DOHH2 (cell line): ENCODE data around the gene PLXNA2.

Experiments used
- H3F3A ChIP-seq: fragments of 200-600 bp; sonication (generic), shearing (Covaris generic); 2 replicates; pipeline ENCODE4 v1.6.0; 2016; ENCODE audit warnings: antibody characterized with exemption, mild to moderate bottlenecking; ENCODE audit not compliant: control insufficient read depth, insufficient read depth
- H3K27ac ChIP-seq: fragments of 200-600 bp; sonication (generic); 2 replicates; pipeline ENCODE4 v1.5.1; 2014; ENCODE audit warnings: low read depth, mild to moderate bottlenecking, low read length, moderate library complexity
- H3K27me3 ChIP-seq: fragments of 200-600 bp; sonication (generic); 2 replicates; pipeline ENCODE4 v1.6.1; 2014; ENCODE audit warnings: mild to moderate bottlenecking, low read length, mixed read lengths; ENCODE audit not compliant: control insufficient read depth
- H3K36me3 ChIP-seq: fragments of 200-600 bp; sonication (generic); 2 replicates; pipeline ENCODE4 v1.6.1; 2014; ENCODE audit warnings: mild to moderate bottlenecking, low read length, moderate library complexity, mixed read lengths; ENCODE audit not compliant: control insufficient read depth
- H3K4me1 ChIP-seq: fragments of 200-600 bp; sonication (generic); 2 replicates; pipeline ENCODE4 v1.6.1; 2014; ENCODE audit warnings: mild to moderate bottlenecking, low read length, mixed read lengths; ENCODE audit not compliant: control insufficient read depth
- H3K4me2 ChIP-seq: fragments of 200-600 bp; sonication (generic); 2 replicates; pipeline ENCODE4 v1.6.0; 2014; ENCODE audit warnings: mild to moderate bottlenecking, low read length, moderate library complexity
- H3K4me3 ChIP-seq: fragments of 200-600 bp; sonication (generic); 2 replicates; pipeline ENCODE4 v1.5.1; 2014; ENCODE audit warnings: mild to moderate bottlenecking, low read length, mixed read lengths
- H3K79me2 ChIP-seq: fragments of 200-600 bp; sonication (generic); 2 replicates; pipeline ENCODE4 v1.6.1; 2014; ENCODE audit warnings: mild to moderate bottlenecking, low read length, mixed read lengths; ENCODE audit not compliant: control insufficient read depth
- H3K9me2 ChIP-seq: fragments of 200-600 bp; sonication (generic); replicated peaks from 2 replicates; pipeline ENCODE4 v1.6.1; 2014; ENCODE audit warnings: mild to moderate bottlenecking, low read length, mixed read lengths; ENCODE audit not compliant: control insufficient read depth
- H3K9me3 ChIP-seq: fragments of 200-600 bp; sonication (generic); 2 replicates; pipeline ENCODE4 v1.6.1; 2014; ENCODE audit warnings: antibody characterized with exemption, low read length, mixed read lengths; ENCODE audit not compliant: control insufficient read depth, insufficient read depth
- H4K20me1 ChIP-seq: fragments of 200-600 bp; sonication (generic); 2 replicates; pipeline ENCODE4 v1.6.0; 2014; ENCODE audit warnings: low read depth, mild to moderate bottlenecking, antibody characterized with exemption, low read length, moderate library complexity; ENCODE audit not compliant: control insufficient read depth, insufficient read depth
- CTCF ChIP-seq: fragments of 200-600 bp; sonication (generic); IDR thresholded peaks from one replicate; pipeline ENCODE4 v1.5.1; 2014; ENCODE audit warnings: antibody characterized with exemption, mild to moderate bottlenecking, low read depth, low read length; ENCODE audit not compliant: poor library complexity, severe bottlenecking
- EZH2phosphoT487 ChIP-seq: fragments of 200-600 bp; sonication (generic); IDR thresholded peaks from 2 replicates; pipeline ENCODE4 v1.6.1; 2017; ENCODE audit warnings: borderline replicate concordance, mild to moderate bottlenecking, antibody characterized with exemption, low read length, moderate library complexity, mixed read lengths

Gene PLXNA2

GRCh38 chr1:208218237-208219097, 25.7 kb downstream of the PLXNA2 start:
- no peaks in the 10 kb centered on the region for H3F3A ChIP-seq
- no peaks in the 10 kb centered on the region for H3K9me3 ChIP-seq
- no peaks in the 10 kb centered on the region for H3K36me3 ChIP-seq
- H3K9me2 ChIP-seq: no peaks in the 10 kb centered on the region
- peaks cover 3% of the 10 kb centered on the region; the same call in 1 of the 2 replicates for H3K27me3 ChIP-seq
- no peak for TF ChIP-seq EZH2phosphoT487
- no peak for TF ChIP-seq CTCF
- H4K20me1 ChIP-seq: no peaks in the 10 kb centered on the region
- H3K27ac ChIP-seq: no peak overlapping the region
- H3K79me2 ChIP-seq: no peaks in the 10 kb centered on the region
- no peaks in the 10 kb centered on the region for H3K4me1 ChIP-seq
- no peak overlapping the region for H3K4me2 ChIP-seq
- no peak overlapping the region for H3K4me3 ChIP-seq

GRCh38 chr1:208217781-208218180, 26.4 kb downstream of the PLXNA2 start:
- Histone ChIP-seq H3K4me1 (no peaks in the 10 kb centered on the region), H4K20me1 (no peaks in the 10 kb centered on the region), H3K36me3 (no peaks in the 10 kb centered on the region), H3F3A (no peaks in the 10 kb centered on the region), H3K4me2 (no peak overlapping the region), H3K27me3 (peaks cover 2% of the 10 kb centered on the region; the same call in 1 of the 2 replicates), H3K9me3 (no peaks in the 10 kb centered on the region), H3K9me2 (no peaks in the 10 kb centered on the region), H3K4me3 (no peak overlapping the region), H3K79me2 (no peaks in the 10 kb centered on the region), H3K27ac (no peak overlapping the region)
- no peak for TF ChIP-seq EZH2phosphoT487
- TF ChIP-seq CTCF: no peak

GRCh38 chr1:208216806-208217205, 27.4 kb downstream of the PLXNA2 start:
- no peak overlapping the region for H3K27ac ChIP-seq
- no peak for TF ChIP-seq CTCF
- no peak for TF ChIP-seq EZH2phosphoT487
- no peak overlapping the region for H3K4me2 ChIP-seq
- H3K4me1 ChIP-seq: no peaks in the 10 kb centered on the region
- H3K9me2 ChIP-seq: no peaks in the 10 kb centered on the region
- H3K36me3 ChIP-seq: no peaks in the 10 kb centered on the region
- H3F3A ChIP-seq: no peaks in the 10 kb centered on the region
- H3K4me3 ChIP-seq: no peak overlapping the region
- H3K9me3 ChIP-seq: no peaks in the 10 kb centered on the region
- H3K79me2 ChIP-seq: no peaks in the 10 kb centered on the region
- no peaks in the 10 kb centered on the region for H4K20me1 ChIP-seq
- H3K27me3 ChIP-seq: no peaks in the 10 kb centered on the region
